AG04449 (cell line): Measurements from ENCODE around the gene RESP18.
A peak's percentile ranks its signal among the peaks of the same experiment; 100 is the strongest.

Source experiments
- CTCF ChIA-PET: fragments of 350-600 bp; formaldehyde crosslinking; extraction: SDS; loops from one replicate; lab custom pipeline; 2021; ENCODE audit warnings: antibody characterized with exemption; lab: Yijun Ruan, JAX
- POLR2A ChIA-PET: fragments of 400-600, 350-600 bp; formaldehyde crosslinking; extraction: SDS; loops from one replicate; lab custom pipeline; 2020; ENCODE audit warnings: antibody characterized with exemption, inconsistent platforms; lab: Yijun Ruan, JAX
- DNase-seq: peaks from one replicate; pipeline ENCODE4 v3.0.0-alpha.2; 2010; ENCODE audit warnings: low read depth, low spot score
- H3K4me3 ChIP-seq: 2 replicates; pipeline ENCODE4 v1.5.1; 2011; ENCODE audit warnings: low read depth, mild to moderate bottlenecking, control low read depth, low read length
- TF ChIP-seq, protein P1 (sequence below): IDR thresholded peaks from one replicate; pipeline ENCODE4 v1.5.1; 2011; ENCODE audit warnings: mild to moderate bottlenecking, moderate library complexity, low read length, control low read depth, inconsistent platforms; ENCODE audit not compliant: insufficient read depth; ENCODE audit errors: missing control alignments

The RESP18 gene

GRCh38 chr2:219279916-219280516 lies 52.5 kb downstream of the RESP18 start:
- DNase-seq: no peak
- ChIA-PET CTCF (interaction anchor here (1.0 to 21.6 kb wide), 8 partner anchors 12 to 250 kb away, joined by 3 to 691 read pairs (median 6); partner anchors contain the start of gene CNPPD1), POLR2A (interaction anchor here (0.7 to 3.1 kb wide), 5 partner anchors 10 to 86 kb away, joined by 3 to 17 read pairs (median 3); partner anchors contain the start of genes GLB1L and STK16)
- peak overlapping the region; percentile 78 for H3K4me3 ChIP-seq
- TF ChIP-seq, protein P1, sequence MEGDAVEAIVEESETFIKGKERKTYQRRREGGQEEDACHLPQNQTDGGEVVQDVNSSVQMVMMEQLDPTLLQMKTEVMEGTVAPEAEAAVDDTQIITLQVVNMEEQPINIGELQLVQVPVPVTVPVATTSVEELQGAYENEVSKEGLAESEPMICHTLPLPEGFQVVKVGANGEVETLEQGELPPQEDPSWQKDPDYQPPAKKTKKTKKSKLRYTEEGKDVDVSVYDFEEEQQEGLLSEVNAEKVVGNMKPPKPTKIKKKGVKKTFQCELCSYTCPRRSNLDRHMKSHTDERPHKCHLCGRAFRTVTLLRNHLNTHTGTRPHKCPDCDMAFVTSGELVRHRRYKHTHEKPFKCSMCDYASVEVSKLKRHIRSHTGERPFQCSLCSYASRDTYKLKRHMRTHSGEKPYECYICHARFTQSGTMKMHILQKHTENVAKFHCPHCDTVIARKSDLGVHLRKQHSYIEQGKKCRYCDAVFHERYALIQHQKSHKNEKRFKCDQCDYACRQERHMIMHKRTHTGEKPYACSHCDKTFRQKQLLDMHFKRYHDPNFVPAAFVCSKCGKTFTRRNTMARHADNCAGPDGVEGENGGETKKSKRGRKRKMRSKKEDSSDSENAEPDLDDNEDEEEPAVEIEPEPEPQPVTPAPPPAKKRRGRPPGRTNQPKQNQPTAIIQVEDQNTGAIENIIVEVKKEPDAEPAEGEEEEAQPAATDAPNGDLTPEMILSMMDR: no peak

- CTCF ChIA-PET: interaction anchor here (0.9 to 21.6 kb wide), 15 partner anchors 11 to 250 kb away, joined by 3 to 691 read pairs (median 7); partner anchors contain the start of gene TUBA4B
- POLR2A ChIA-PET: interaction anchor here (0.6 to 3.1 kb wide), 13 partner anchors 9 to 103 kb away, joined by 3 to 17 read pairs (median 4); partner anchors contain the start of genes ABCB6, ANKZF1, CNPPD1 and GLB1L
- peak within 1 kb of the TSS; percentile 78 for H3K4me3 ChIP-seq
- peak; percentile 93 for DNase-seq
- TF ChIP-seq, protein P1: peak; percentile 2
These were observed 53.2 kb downstream of the RESP18 start, which contains the start of gene DNAJB2 for GRCh38 chr2:219279151-219279915. TSS of gene DNAJB2 (plus strand) at chr2:219279366. CDS start at chr2:219279834, 468 bp downstream.

DNA sequence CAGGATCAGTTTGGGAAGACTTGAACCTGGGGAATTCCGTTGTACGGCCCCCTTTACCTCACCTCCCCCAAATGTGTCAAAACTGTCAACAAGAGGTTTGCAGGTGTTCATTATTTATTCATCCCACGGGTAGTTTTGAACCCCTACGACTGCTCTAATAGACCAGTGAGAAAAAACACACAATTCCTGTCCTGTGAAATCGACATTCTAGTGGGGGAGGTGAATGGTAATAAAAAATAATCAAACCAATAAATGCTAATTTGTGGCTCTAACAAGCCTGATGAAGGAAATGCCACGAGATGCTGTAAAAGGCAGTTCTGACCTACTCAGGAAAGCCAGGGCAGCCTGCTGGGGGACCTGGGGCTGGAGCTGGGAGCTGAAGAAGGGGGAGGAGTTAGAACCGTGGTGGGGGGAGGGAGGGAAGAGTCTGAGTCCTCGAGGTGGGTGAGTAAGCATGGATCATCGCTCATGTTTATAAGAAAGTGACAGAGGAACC lies 53.8 kb downstream of the RESP18 start:
- H3K4me3 ChIP-seq: peak overlapping the region; percentile 41
- POLR2A ChIA-PET: interaction anchor here (0.6 to 3.1 kb wide), 13 partner anchors 10 to 102 kb away, joined by 3 to 17 read pairs (median 5); partner anchors contain the start of genes ABCB6, ANKZF1, CNPPD1 and GLB1L
- TF ChIP-seq, protein P1: no peak

GRCh38 chr2:219277703-219278654 lies 54.6 kb downstream of the RESP18 start:
- POLR2A ChIA-PET: interaction anchor here (0.6 to 3.1 kb wide), 10 partner anchors 16 to 101 kb away, joined by 3 to 17 read pairs (median 5); partner anchors contain the start of genes ABCB6, ANKZF1, CNPPD1 and GLB1L
- TF ChIP-seq, protein P1: peak; percentile 94
- no peak overlapping the region for H3K4me3 ChIP-seq
- CTCF ChIA-PET: interaction anchor here (0.6 to 21.6 kb wide), 41 partner anchors 10 to 252 kb away, joined by 3 to 691 read pairs (median 5); partner anchors contain the start of genes CNPPD1, GLB1L, RESP18 and STK16
- peak; percentile 33 for DNase-seq

More for the DNA sequence above, 53.8 kb downstream of the RESP18 start:
- DNase-seq: no peak
- CTCF ChIA-PET: interaction anchor here (0.6 to 21.6 kb wide), 24 partner anchors 10 to 251 kb away, joined by 3 to 691 read pairs (median 6); partner anchors contain the start of genes CNPPD1, GLB1L, STK16 and TUBA4B
